ENCODE results near the gene SEC16A. TPM values are rescaled to one million over a fixed set of nuclear protein-coding genes. Genes with fewer than 3 reads are reported as not detected.

The SEC16A gene
- total RNA-seq, 1 donor from 2014 or later, result 52.2 TPM

- intact Hi-C loops (cut with DNase I), result no loop called here
These were observed 24.6 kb upstream of the SEC16A start for GRCh38 chr9:136507221-136507991.

GRCh38 chr9:136506425-136506824, 23.6 kb upstream of the SEC16A start:
- no peak for DNase-seq (ENCODE audit: low spot score)
- ATAC-seq, result no peak
- intact Hi-C loops (cut with DNase I), result no loop called here

More at GRCh38 chr9:136507221-136507991, 24.6 kb upstream of the SEC16A start:
- ATAC-seq, result no peak
- no peak for DNase-seq (ENCODE audit: low spot score)

GRCh38 chr9:136505406-136506403, 22.9 kb upstream of the SEC16A start:
- intact Hi-C loops (cut with DNase I), result no loop called here
- no peak for ATAC-seq
- DNase-seq (ENCODE audit: low spot score), result no peak

- no peak for DNase-seq (ENCODE audit: low spot score)
- no peak for ATAC-seq
- intact Hi-C loops (cut with DNase I), result no loop called here
These were observed 21.9 kb upstream of the SEC16A start for GRCh38 chr9:136504512-136505348.

- ATAC-seq (no peak), DNase-seq (ENCODE audit: low spot score) (no peak)
- intact Hi-C loops (cut with DNase I), result no loop called here
These were observed 20.2 kb upstream of the SEC16A start for GRCh38 chr9:136502940-136503550.

GRCh38 chr9:136502196-136502595, 19.4 kb upstream of the SEC16A start:
- intact Hi-C loops (cut with DNase I), result no loop called here
- no peak for ATAC-seq
- no peak for DNase-seq (ENCODE audit: low spot score)

- ATAC-seq (no peak), DNase-seq (ENCODE audit: low spot score) (no peak)
- intact Hi-C loops (cut with DNase I), result no loop called here
These were observed 18.8 kb upstream of the SEC16A start for GRCh38 chr9:136501686-136502085.

- DNase-seq (ENCODE audit: low spot score), result no peak
- no peak for ATAC-seq
- intact Hi-C loops (cut with DNase I), result loop anchor here (10.0 kb wide), 1 partner anchor 45 kb away; the partner anchor contains the start of gene NOTCH1
These were observed 17.4 kb upstream of the SEC16A start for GRCh38 chr9:136499935-136500910.

- ATAC-seq, result no peak
- intact Hi-C loops (cut with DNase I), result loop anchor here (10.0 kb wide), 1 partner anchor 45 kb away; the partner anchor contains the start of gene NOTCH1
- DNase-seq (ENCODE audit: low spot score), result no peak
These were observed 16.5 kb upstream of the SEC16A start for GRCh38 chr9:136499071-136499934.

- intact Hi-C loops (cut with DNase I), result loop anchor here (10.0 kb wide), 1 partner anchor 47 kb away; the partner anchor contains the start of gene NOTCH1
- ATAC-seq (no peak), DNase-seq (ENCODE audit: low spot score) (no peak)
These were observed 15.3 kb upstream of the SEC16A start for GRCh38 chr9:136497916-136498695.

- ATAC-seq (no peak), DNase-seq (ENCODE audit: low spot score) (no peak)
- intact Hi-C loops (cut with DNase I), result loop anchor here (10.0 kb wide), 1 partner anchor 48 kb away; the partner anchor contains the start of gene NOTCH1
These were observed 14.2 kb upstream of the SEC16A start for GRCh38 chr9:136496801-136497620.

- intact Hi-C loops (cut with DNase I), result loop anchor here (10.0 kb wide), 1 partner anchor 49 kb away; the partner anchor contains the start of gene NOTCH1
- DNase-seq (ENCODE audit: low spot score) (no peak), ATAC-seq (no peak)
These were observed 13.3 kb upstream of the SEC16A start for GRCh38 chr9:136496181-136496580.

- DNase-seq (ENCODE audit: low spot score), result no peak
- intact Hi-C loops (cut with DNase I), result loop anchor here (10.0 kb wide), 1 partner anchor 49 kb away; the partner anchor contains the start of gene NOTCH1
- no peak for ATAC-seq
These were observed 12.5 kb upstream of the SEC16A start for GRCh38 chr9:136495238-136495800.

- peak; percentile 70 for ATAC-seq
These were observed 11.8 kb upstream of the SEC16A start for GRCh38 chr9:136494531-136495215.

More at GRCh38 chr9:136494531-136495215, 11.8 kb upstream of the SEC16A start:
- DNase-seq (ENCODE audit: low spot score), result no peak
- intact Hi-C loops (cut with DNase I), result loop anchor here (10.0 kb wide), 1 partner anchor 50 kb away; the partner anchor contains the start of gene NOTCH1
